Forelimb muscle (tissue), 1 donor: ENCODE data around the gene PCAT7. TPM values are rescaled to one million over a fixed set of nuclear protein-coding genes. Genes with fewer than 3 reads are reported as not detected.

Experiments
- DNase-seq: peaks from one replicate; pipeline ENCODE4 v3.0.0-alpha.2; 2013; ENCODE audit warnings: low read depth
- polyA plus RNA-seq: library from polyadenylated mRNA; unstranded; fragments of 120-200 nt; gene quantifications from one replicate; pipeline ENCODE4 v1.2.1, GENCODE V29; 2013; ENCODE audit not compliant: insufficient read length

Gene PCAT7
- polyA plus RNA-seq, 1 donor: 7.9 TPM

DNA sequence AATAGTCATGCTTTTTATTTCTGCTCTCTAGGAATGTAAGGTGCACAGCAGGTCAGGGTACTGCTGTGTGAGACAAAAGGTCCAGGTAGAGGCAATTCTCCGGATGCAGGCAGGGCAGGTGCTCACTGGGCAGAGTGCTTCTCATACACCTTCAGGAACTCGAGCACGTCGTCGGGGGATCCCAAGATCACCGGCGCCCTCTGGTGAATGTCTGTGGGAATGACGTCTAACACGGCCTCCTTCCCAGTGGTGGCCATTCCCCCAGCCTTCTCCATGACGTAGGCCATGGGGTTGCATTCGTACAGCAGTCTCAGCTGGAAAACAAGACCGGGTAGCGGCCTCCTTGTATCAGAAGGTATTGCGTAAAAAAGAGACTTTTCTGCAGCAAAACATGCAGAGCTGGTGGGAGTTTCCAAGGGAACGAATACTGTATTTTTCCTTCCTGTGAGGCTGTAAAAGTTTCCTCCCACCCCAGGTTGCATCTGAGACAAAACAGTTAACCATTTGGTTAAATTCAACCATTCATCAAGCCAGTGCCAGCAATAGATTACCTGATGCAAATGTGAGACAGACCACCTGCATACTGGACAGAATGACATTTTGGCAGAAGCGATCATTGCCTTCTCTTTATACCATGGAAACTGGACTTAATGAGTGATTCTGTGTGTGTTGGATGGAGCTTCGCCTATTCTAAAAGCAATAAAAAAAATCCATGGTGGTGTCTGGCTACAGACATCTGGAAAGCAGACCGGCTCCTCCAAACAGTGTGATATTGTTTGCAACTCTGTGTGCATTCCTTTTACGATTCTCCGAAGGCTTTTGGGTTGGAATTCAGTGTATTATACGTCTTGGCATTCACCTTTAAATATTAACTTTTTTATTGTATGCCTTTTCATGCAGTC, 48.6 kb downstream of the PCAT7 start:
- no peak for DNase-seq

- DNase-seq: no peak
Observed at GRCh38 chr9:94606646-94607422, 52.0 kb downstream of the PCAT7 start.

- no peak for DNase-seq
Observed at GRCh38 chr9:94607423-94607691, 52.5 kb downstream of the PCAT7 start.

- no peak for DNase-seq
Observed at GRCh38 chr9:94610181-94610606, 55.3 kb downstream of the PCAT7 start.

GRCh38 chr9:94611638-94612068, 56.8 kb downstream of the PCAT7 start:
- no peak for DNase-seq

DNA sequence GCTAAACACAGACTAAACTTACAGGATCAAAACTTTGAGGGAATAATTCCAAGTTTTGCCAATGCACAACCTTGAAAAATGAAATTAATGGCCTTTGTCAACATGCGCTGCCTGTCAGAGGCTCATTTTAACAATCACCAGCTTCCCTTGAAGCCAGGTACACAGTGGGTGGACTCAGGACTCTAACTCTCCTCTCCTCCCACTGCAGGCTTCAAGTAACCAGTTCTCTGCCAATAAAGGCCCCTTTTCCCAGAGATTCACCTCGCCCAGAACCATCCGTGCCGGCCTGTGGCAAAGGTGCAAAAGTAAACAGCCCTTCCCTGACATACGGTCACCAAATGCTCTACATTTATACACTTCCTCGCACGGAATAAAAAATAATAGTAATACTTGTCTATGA, 57.2 kb downstream of the PCAT7 start:
- no peak for DNase-seq

- no peak for DNase-seq
Observed at GRCh38 chr9:94613003-94613402, 58.1 kb downstream of the PCAT7 start.

- DNase-seq: no peak
Observed at GRCh38 chr9:94619026-94619425, 64.1 kb downstream of the PCAT7 start.

Other genes starting within 250 kb of the PCAT7 start
- not detected for gene NUTM2F, start 226.4 kb upstream of the PCAT7 start, polyA plus RNA-seq
- gene FBP2, start 38.7 kb downstream of the PCAT7 start, polyA plus RNA-seq: 91.5 TPM
- gene FBP1, start 84.4 kb downstream of the PCAT7 start, polyA plus RNA-seq: 0.53 TPM
- 43.0 TPM for gene AOPEP, start 171.6 kb downstream of the PCAT7 start, polyA plus RNA-seq